Activated naive CD4-positive, alpha-beta T cell treated with anti-CD3 and anti-CD28 coated beads, Interleukin-2, amount 50 U/mL, for 16 hours (primary cell): ENCODE measurements around the gene KDM1B.

Experiments used
- DNase-seq: peaks from one replicate; pipeline ENCODE4 v3.0.0-alpha.2; 2020

KDM1B gene

GRCh38 chr6:18235524-18235923, 80.3 kb downstream of the KDM1B start:
- no peak for DNase-seq

GRCh38 chr6:18237167-18237566, 81.9 kb downstream of the KDM1B start:
- no peak for DNase-seq

GRCh38 chr6:18240230-18240629, 85.0 kb downstream of the KDM1B start:
- DNase-seq: no peak

- DNase-seq: no peak
Observed at GRCh38 chr6:18241208-18242038, 86.2 kb downstream of the KDM1B start.

- DNase-seq: no peak
Observed at GRCh38 chr6:18242062-18242851, 87.0 kb downstream of the KDM1B start.

- no peak for DNase-seq
Observed at GRCh38 chr6:18243302-18243893, 88.2 kb downstream of the KDM1B start.

GRCh38 chr6:18244251-18244650, 89.0 kb downstream of the KDM1B start:
- DNase-seq: no peak

- no peak for DNase-seq
Observed at GRCh38 chr6:18245079-18245478, 89.9 kb downstream of the KDM1B start.

GRCh38 chr6:18245642-18246041, 90.4 kb downstream of the KDM1B start:
- no peak for DNase-seq

GRCh38 chr6:18246205-18246604, 91.0 kb downstream of the KDM1B start:
- no peak for DNase-seq

- DNase-seq: no peak
Observed at GRCh38 chr6:18247002-18247401, 91.8 kb downstream of the KDM1B start.

- DNase-seq: no peak
Observed at GRCh38 chr6:18248698-18249097, 93.5 kb downstream of the KDM1B start.

GRCh38 chr6:18249271-18249670, 94.0 kb downstream of the KDM1B start:
- DNase-seq: no peak

GRCh38 chr6:18253635-18254034, 98.4 kb downstream of the KDM1B start:
- DNase-seq: no peak

- DNase-seq: no peak
Observed at GRCh38 chr6:18254793-18255192, 99.6 kb downstream of the KDM1B start.

GRCh38 chr6:18259675-18260447, 104.6 kb downstream of the KDM1B start:
- DNase-seq: no peak

GRCh38 chr6:18260448-18261106, 105.4 kb downstream of the KDM1B start:
- DNase-seq: no peak

- DNase-seq: no peak
Observed at GRCh38 chr6:18261877-18262276, 106.7 kb downstream of the KDM1B start.

GRCh38 chr6:18262702-18263417, 107.6 kb downstream of the KDM1B start:
- peak; percentile 48 for DNase-seq

GRCh38 chr6:18263418-18264218, 108.4 kb downstream of the KDM1B start:
- peak; percentile 22 for DNase-seq
